Activated CD4-positive, alpha-beta memory T cell treated with anti-CD3 and anti-CD28 coated beads for 36 hours (primary cell): ENCODE data around the gene MAPK8IP3. TPM values are rescaled to one million over a fixed set of nuclear protein-coding genes. Genes with fewer than 3 reads are reported as not detected.

Experiments used
- CTCF ChIA-PET: fragments of 350-600 bp; sonication (Branson Sonifier 250); formaldehyde crosslinking; loops from one replicate; lab custom pipeline; 2021; ENCODE audit warnings: antibody characterized with exemption, inconsistent platforms; lab: Charles Lee
- POLR2A ChIA-PET: fragments of 350-600 bp; sonication (Branson Sonifier 250); formaldehyde crosslinking; loops from one replicate; lab custom pipeline; 2021; ENCODE audit warnings: antibody characterized with exemption; lab: Charles Lee
- DNase-seq: peaks from one replicate; pipeline ENCODE4 v3.0.0-alpha.2; 2020
- H3K27ac Mint-ChIP-seq: one replicate; pipeline ENCODE4 v1.8.0; 2021; ENCODE audit warnings: mixed read lengths
- H3K27me3 Mint-ChIP-seq: one replicate; pipeline ENCODE4 v1.8.0; 2021; ENCODE audit warnings: mixed read lengths
- H3K36me3 Mint-ChIP-seq: one replicate; pipeline ENCODE4 v1.8.0; 2021; ENCODE audit warnings: mixed read lengths
- H3K4me1 Mint-ChIP-seq: one replicate; pipeline ENCODE4 v1.8.0; 2021; ENCODE audit warnings: low read depth, mixed read lengths
- H3K4me3 Mint-ChIP-seq: one replicate; pipeline ENCODE4 v1.8.0; 2021; ENCODE audit warnings: mild to moderate bottlenecking, mixed read lengths
- H3K9me3 Mint-ChIP-seq: one replicate; pipeline ENCODE4 v1.8.0; 2021; ENCODE audit warnings: mixed read lengths
- intact Hi-C: fragments of 100-400 bp; cut with micrococcal nuclease; formaldehyde crosslinking; loops from one replicate; pipeline ENCODE4 v1.15.1; 2023
- total RNA-seq, 2 experiments: library from RNA; stranded (reverse); gene quantifications; one replicate each; pipeline ENCODE4 v1.2.3, GENCODE V29; 2021

Gene MAPK8IP3, protein sequence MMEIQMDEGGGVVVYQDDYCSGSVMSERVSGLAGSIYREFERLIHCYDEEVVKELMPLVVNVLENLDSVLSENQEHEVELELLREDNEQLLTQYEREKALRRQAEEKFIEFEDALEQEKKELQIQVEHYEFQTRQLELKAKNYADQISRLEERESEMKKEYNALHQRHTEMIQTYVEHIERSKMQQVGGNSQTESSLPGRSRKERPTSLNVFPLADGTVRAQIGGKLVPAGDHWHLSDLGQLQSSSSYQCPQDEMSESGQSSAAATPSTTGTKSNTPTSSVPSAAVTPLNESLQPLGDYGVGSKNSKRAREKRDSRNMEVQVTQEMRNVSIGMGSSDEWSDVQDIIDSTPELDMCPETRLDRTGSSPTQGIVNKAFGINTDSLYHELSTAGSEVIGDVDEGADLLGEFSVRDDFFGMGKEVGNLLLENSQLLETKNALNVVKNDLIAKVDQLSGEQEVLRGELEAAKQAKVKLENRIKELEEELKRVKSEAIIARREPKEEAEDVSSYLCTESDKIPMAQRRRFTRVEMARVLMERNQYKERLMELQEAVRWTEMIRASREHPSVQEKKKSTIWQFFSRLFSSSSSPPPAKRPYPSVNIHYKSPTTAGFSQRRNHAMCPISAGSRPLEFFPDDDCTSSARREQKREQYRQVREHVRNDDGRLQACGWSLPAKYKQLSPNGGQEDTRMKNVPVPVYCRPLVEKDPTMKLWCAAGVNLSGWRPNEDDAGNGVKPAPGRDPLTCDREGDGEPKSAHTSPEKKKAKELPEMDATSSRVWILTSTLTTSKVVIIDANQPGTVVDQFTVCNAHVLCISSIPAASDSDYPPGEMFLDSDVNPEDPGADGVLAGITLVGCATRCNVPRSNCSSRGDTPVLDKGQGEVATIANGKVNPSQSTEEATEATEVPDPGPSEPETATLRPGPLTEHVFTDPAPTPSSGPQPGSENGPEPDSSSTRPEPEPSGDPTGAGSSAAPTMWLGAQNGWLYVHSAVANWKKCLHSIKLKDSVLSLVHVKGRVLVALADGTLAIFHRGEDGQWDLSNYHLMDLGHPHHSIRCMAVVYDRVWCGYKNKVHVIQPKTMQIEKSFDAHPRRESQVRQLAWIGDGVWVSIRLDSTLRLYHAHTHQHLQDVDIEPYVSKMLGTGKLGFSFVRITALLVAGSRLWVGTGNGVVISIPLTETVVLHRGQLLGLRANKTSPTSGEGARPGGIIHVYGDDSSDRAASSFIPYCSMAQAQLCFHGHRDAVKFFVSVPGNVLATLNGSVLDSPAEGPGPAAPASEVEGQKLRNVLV (N-terminal part only)
- total RNA-seq = 10 to 100 TPM; 51.7 to 56.8 TPM

DNA sequence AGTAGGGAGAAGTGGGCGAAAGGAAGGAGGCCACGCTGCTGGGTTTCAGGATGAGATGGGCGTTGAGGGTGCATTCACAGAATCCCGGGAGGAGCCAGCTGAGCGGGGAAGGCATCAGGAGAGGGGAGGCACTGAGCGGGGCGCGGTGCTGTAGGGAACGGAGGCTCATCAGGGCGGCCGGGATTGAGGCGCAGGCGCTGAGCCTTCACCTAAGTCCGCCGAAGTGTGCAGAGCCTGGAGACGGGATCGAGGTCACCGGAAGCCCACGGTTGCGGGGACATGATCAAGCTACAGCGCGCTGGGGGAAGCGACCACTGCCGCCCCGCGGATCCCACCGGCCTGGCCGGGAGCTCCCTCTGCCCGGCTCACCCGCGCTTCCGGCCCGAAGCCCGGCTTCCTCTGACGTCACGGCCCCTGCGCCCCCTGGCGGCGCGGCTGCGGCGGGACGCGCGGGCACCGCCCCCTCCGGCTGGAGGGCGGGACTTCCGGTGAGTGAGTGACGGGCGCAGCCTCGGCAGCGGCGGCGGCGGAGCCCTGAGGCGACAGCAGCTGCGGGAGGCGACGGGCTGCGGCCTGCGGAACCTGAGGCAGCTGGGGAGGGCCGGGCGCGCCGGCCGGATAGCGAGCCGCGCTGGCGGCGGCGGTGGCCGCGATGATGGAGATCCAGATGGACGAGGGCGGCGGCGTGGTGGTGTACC lies at the start of gene MAPK8IP3:
Gene MAPK8IP3, plus strand, starts transcription at position 508 of the 698 bp plus-strand sequence. Its CDS starts 145 bp downstream, at position 653.
- peaks cover 33% of the 10 kb centered on the region for H3K4me1 Mint-ChIP-seq
- peak; percentile 95 for DNase-seq
- intact Hi-C loops = loop anchor here (1.0 to 2.0 kb wide), 3 partner anchors 27 to 94 kb away; partner anchors contain the start of genes CRAMP1, IFT140, JPT2 and NME3
- CTCF ChIA-PET = interaction anchor here (0.6 to 2.2 kb wide), 41 partner anchors 8 to 1038 kb away, joined by 3 to 22 read pairs (median 4); partner anchors contain the start of genes ANTKMT, EME2, FAHD1 and HAGH
- no peaks in the 10 kb centered on the region for H3K9me3 Mint-ChIP-seq
- H3K27me3 Mint-ChIP-seq = no peaks in the 10 kb centered on the region
- peak within 1 kb of the TSS; percentile 96 for H3K4me3 Mint-ChIP-seq
- POLR2A ChIA-PET = interaction anchor here (0.6 to 2.3 kb wide), 14 partner anchors 9 to 1363 kb away, joined by 3 to 18 read pairs (median 4); partner anchors contain the start of genes CRAMP1, FAHD1, HAGH and IFT140
- H3K36me3 Mint-ChIP-seq = peaks cover 3% of the 10 kb centered on the region
- H3K27ac Mint-ChIP-seq = peak within 1 kb of the TSS; percentile 92

DNA sequence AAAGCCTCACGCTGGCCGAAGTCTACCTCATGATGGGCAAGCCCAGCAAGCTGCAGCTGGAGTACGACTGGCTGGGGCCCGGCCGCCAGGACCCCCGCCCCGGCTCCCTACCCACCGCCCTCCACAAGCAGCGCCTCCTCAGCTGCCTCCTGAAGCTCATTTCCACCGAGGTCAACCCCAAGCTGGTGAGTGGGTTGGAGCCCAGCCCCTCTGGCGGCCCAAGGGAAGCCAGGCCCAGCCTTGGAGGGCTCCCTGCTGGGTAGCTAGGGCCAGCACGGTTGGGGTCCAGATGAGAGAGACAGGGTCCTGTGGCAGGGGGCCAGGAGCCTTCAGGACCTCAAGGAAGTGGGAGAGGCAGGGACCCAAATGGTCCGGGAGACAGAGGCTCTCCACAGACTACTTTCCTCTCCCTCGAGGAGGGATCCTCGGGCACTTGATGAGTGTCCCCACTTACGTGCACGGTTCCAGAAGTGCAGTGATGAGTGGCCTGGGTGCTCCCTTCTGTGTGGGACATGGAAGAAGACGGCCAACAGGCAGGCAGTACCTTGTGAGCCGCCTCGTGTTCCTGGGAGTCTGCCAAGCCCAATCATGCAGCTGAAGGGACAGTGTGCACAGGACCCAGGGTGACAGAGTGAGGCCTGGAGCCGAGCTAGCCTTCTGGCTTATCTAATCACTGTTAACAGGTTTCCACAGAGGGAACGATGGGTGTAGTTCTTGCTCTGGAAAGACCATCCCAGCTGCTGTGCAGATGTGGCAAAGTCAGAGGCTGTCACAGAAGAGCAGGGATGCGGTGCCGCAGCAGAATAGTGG lies 49.0 kb upstream of the MAPK8IP3 start:
- ChIA-PET CTCF (interaction anchor here (0.6 kb wide), 1 partner anchor 199 kb away, joined by 4 read pairs; no protein-coding TSS in a partner anchor), POLR2A (no interaction called here)
- Mint-ChIP-seq H3K36me3 (peaks cover 24% of the 10 kb centered on the region), H3K27me3 (no peaks in the 10 kb centered on the region), H3K4me1 (no peaks in the 10 kb centered on the region), H3K9me3 (no peaks in the 10 kb centered on the region), H3K27ac (no peak overlapping the region), H3K4me3 (no peak overlapping the region)
- intact Hi-C loops = no loop called here
- no peak for DNase-seq

DNA sequence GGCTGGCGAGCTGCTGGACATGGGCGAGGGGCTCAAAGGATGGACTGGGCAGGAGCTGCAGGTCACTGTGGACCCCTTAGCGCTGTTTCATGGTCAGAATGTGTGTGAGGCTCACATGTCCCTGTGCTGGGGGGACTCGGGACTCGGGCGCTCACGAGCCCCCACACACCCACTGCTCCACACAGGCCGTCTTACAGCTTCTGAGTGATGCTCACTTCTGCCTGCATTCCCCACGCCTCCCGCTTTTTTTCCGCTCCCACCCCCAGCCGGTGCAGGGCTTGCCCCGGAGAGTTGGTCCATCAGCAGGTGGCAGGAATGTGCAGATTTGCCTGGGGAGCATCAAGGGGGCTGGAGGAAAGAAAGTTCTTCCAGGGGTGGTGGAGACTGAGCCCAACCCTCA lies 48.2 kb upstream of the MAPK8IP3 start:
- no peak overlapping the region for H3K27ac Mint-ChIP-seq
- no peaks in the 10 kb centered on the region for H3K9me3 Mint-ChIP-seq
- ChIA-PET CTCF (no interaction called here), POLR2A (no interaction called here)
- no peak for DNase-seq
- no peak overlapping the region for H3K4me3 Mint-ChIP-seq
- no peaks in the 10 kb centered on the region for H3K4me1 Mint-ChIP-seq
- intact Hi-C loops = no loop called here
- no peaks in the 10 kb centered on the region for H3K27me3 Mint-ChIP-seq
- H3K36me3 Mint-ChIP-seq = peaks cover 25% of the 10 kb centered on the region

GRCh38 chr16:1659031-1659430 lies 47.0 kb upstream of the MAPK8IP3 start:
- ChIA-PET CTCF (no interaction called here), POLR2A (no interaction called here)
- no peak overlapping the region for H3K4me3 Mint-ChIP-seq
- no peak for DNase-seq
- peaks cover 27% of the 10 kb centered on the region for H3K36me3 Mint-ChIP-seq
- H3K4me1 Mint-ChIP-seq = no peaks in the 10 kb centered on the region
- H3K9me3 Mint-ChIP-seq = no peaks in the 10 kb centered on the region
- H3K27ac Mint-ChIP-seq = no peak overlapping the region
- H3K27me3 Mint-ChIP-seq = no peaks in the 10 kb centered on the region
- intact Hi-C loops = no loop called here

DNA sequence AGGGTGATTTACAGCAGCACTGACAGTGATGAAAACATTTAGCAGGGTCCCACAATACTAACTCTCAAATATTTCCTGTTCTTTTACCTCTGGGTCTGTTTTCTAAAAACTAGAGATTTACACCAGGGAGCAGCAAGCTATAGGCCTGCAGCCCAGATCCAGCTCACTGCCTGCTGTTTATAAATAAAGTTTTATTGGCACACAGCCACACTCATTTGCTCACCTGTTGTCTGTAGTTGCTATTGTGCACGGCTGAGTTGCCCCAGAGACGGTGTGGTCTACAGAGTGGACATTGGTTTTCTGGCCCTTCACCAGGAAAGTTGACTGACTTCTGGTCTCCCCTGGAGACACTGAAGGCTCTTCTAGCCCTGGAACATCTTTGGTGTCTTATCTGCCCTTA lies 44.2 kb upstream of the MAPK8IP3 start:
- H3K27ac Mint-ChIP-seq = no peak overlapping the region
- CTCF ChIA-PET = no interaction called here
- POLR2A ChIA-PET = no interaction called here
- no peaks in the 10 kb centered on the region for H3K9me3 Mint-ChIP-seq
- H3K4me1 Mint-ChIP-seq = no peaks in the 10 kb centered on the region
- H3K36me3 Mint-ChIP-seq = peaks cover 19% of the 10 kb centered on the region
- intact Hi-C loops = no loop called here
- no peak for DNase-seq
- no peaks in the 10 kb centered on the region for H3K27me3 Mint-ChIP-seq
- H3K4me3 Mint-ChIP-seq = no peak overlapping the region

GRCh38 chr16:1662543-1662942 lies 43.5 kb upstream of the MAPK8IP3 start:
- Mint-ChIP-seq H3K4me3 (no peak overlapping the region), H3K9me3 (no peaks in the 10 kb centered on the region), H3K4me1 (no peaks in the 10 kb centered on the region), H3K27ac (no peak overlapping the region), H3K27me3 (no peaks in the 10 kb centered on the region), H3K36me3 (peaks cover 19% of the 10 kb centered on the region)
- POLR2A ChIA-PET = no interaction called here
- intact Hi-C loops = no loop called here
- no peak for DNase-seq
- CTCF ChIA-PET = no interaction called here

GRCh38 chr16:1665829-1666228 lies 40.2 kb upstream of the MAPK8IP3 start:
- ChIA-PET CTCF (no interaction called here), POLR2A (no interaction called here)
- Mint-ChIP-seq H3K27me3 (no peaks in the 10 kb centered on the region), H3K27ac (no peak overlapping the region), H3K4me3 (no peak overlapping the region), H3K9me3 (no peaks in the 10 kb centered on the region), H3K36me3 (peaks cover 41% of the 10 kb centered on the region), H3K4me1 (no peaks in the 10 kb centered on the region)
- no peak for DNase-seq
- intact Hi-C loops = no loop called here

- no peak for DNase-seq
- intact Hi-C loops = no loop called here
These were observed 39.7 kb upstream of the MAPK8IP3 start for GRCh38 chr16:1666316-1666715.

DNA sequence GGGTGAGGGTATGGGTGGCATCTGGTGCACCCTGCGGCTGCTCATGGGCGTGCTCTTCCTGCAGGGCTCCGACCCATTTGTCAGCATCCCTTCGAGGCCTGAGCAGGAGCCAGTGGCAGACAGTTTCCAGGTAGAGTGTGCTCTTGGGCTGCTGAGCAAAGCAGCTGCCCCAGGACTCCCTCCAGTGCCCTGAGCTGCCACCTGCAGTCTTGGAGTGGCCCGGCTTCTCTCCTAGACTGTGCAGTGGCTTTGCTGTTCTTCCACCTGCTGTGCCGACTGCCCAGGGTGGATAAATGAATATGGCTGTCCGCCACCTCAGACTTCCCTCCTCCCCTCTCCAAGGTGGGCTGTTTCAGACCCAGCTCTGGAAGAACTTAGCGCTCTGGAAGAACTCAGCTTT lies 38.7 kb upstream of the MAPK8IP3 start:
- no peaks in the 10 kb centered on the region for H3K9me3 Mint-ChIP-seq
- intact Hi-C loops = no loop called here
- H3K27ac Mint-ChIP-seq = no peak overlapping the region
- H3K36me3 Mint-ChIP-seq = peaks cover 42% of the 10 kb centered on the region
- no peak overlapping the region for H3K4me3 Mint-ChIP-seq
- ChIA-PET POLR2A (no interaction called here), CTCF (interaction anchor here (0.8 kb wide), 1 partner anchor 38 kb away, joined by 3 read pairs; no protein-coding TSS in a partner anchor)
- DNase-seq = no peak
- no peaks in the 10 kb centered on the region for H3K27me3 Mint-ChIP-seq
- no peaks in the 10 kb centered on the region for H3K4me1 Mint-ChIP-seq

More at GRCh38 chr16:1666316-1666715, 39.7 kb upstream of the MAPK8IP3 start:
- no peaks in the 10 kb centered on the region for H3K4me1 Mint-ChIP-seq
- H3K27ac Mint-ChIP-seq = no peak overlapping the region
- H3K27me3 Mint-ChIP-seq = no peaks in the 10 kb centered on the region
- H3K4me3 Mint-ChIP-seq = no peak overlapping the region
- no peaks in the 10 kb centered on the region for H3K9me3 Mint-ChIP-seq
- ChIA-PET CTCF (no interaction called here), POLR2A (no interaction called here)
- H3K36me3 Mint-ChIP-seq = peaks cover 42% of the 10 kb centered on the region

- Mint-ChIP-seq H3K9me3 (no peaks in the 10 kb centered on the region), H3K27me3 (no peaks in the 10 kb centered on the region), H3K27ac (no peak overlapping the region), H3K36me3 (peaks cover 43% of the 10 kb centered on the region), H3K4me3 (no peak overlapping the region), H3K4me1 (no peaks in the 10 kb centered on the region)
- ChIA-PET CTCF (no interaction called here), POLR2A (no interaction called here)
- intact Hi-C loops = no loop called here
- no peak for DNase-seq
These were observed 38.1 kb upstream of the MAPK8IP3 start for GRCh38 chr16:1667916-1668315.
